HepG2 (cell line): ENCODE measurements around the gene EIF5B. TPM values are rescaled to one million over a fixed set of nuclear protein-coding genes. Genes with fewer than 3 reads are reported as not detected.

ENCODE experiments used
- ARHGAP35 ChIP-seq: sonication (generic); formaldehyde crosslinking; IDR thresholded peaks from 2 replicates; pipeline ENCODE4 v1.9.0; 2022; ENCODE audit warnings: mild to moderate bottlenecking, inconsistent platforms, moderate library complexity, missing genetic modification reagents, borderline replicate concordance
- GZF1 ChIP-seq: sonication (generic); formaldehyde crosslinking; IDR thresholded peaks from 2 replicates; pipeline ENCODE4 v1.5.1; 2020; ENCODE audit warnings: mild to moderate bottlenecking, missing genetic modification reagents
- HDAC2 ChIP-seq: sonication (generic); formaldehyde crosslinking; IDR thresholded peaks from 2 replicates; pipeline ENCODE4 v1.4.0; 2020; ENCODE audit warnings: missing genetic modification reagents
- HOMEZ ChIP-seq: IDR thresholded peaks from 2 replicates; pipeline ENCODE4 v1.6.1; 2016; ENCODE audit warnings: low read depth
- IRF9 ChIP-seq: sonication (generic); formaldehyde crosslinking; IDR thresholded peaks from 2 replicates; pipeline ENCODE4 v1.8.0; 2022; ENCODE audit warnings: missing genetic modification reagents, mild to moderate bottlenecking, borderline replicate concordance
- MTF2 ChIP-seq: sonication (generic); formaldehyde crosslinking; IDR thresholded peaks from 2 replicates; pipeline ENCODE4 v1.5.0; 2020; ENCODE audit warnings: missing genetic modification reagents, borderline replicate concordance
- MYPOP ChIP-seq: sonication (generic); formaldehyde crosslinking; IDR thresholded peaks from 2 replicates; pipeline ENCODE4 v1.8.1; 2023; ENCODE audit warnings: mild to moderate bottlenecking, moderate library complexity, missing genetic modification reagents
- NCOA1 ChIP-seq: sonication (generic); formaldehyde crosslinking; IDR thresholded peaks from 2 replicates; pipeline ENCODE4 v1.9.0; 2021; ENCODE audit warnings: missing genetic modification reagents
- NFATC3 ChIP-seq: sonication (generic); formaldehyde crosslinking; IDR thresholded peaks from 2 replicates; pipeline ENCODE4 v1.5.1; 2020; ENCODE audit warnings: mild to moderate bottlenecking, missing genetic modification reagents
- SAP130 ChIP-seq: IDR thresholded peaks from 2 replicates; pipeline ENCODE4 v1.6.1; 2016; ENCODE audit warnings: low read depth
- SOX13 ChIP-seq, 3 experiments: fragments of 450-650 bp in 1 of 3; sonication (generic) in 1 of 3; formaldehyde crosslinking in 1 of 3; IDR thresholded peaks in 2 of 3; conservative IDR thresholded peaks in 1 of 3; 2 replicates each; pipeline versions ENCODE4 v1.5.0 to v1.6.1; 2016 to 2020; ENCODE audit warnings: antibody characterized with exemption in 1 of 3, mild to moderate bottlenecking in 1 of 3, missing compliant biosample characterization in 1 of 3, missing genetic modification reagents in 1 of 3, moderate library complexity in 1 of 3
- SPEN ChIP-seq: sonication (generic); formaldehyde crosslinking; IDR thresholded peaks from 2 replicates; pipeline ENCODE4 v1.5.1; 2020; ENCODE audit warnings: low read depth, mild to moderate bottlenecking, missing genetic modification reagents
- SUZ12 ChIP-seq: fragments of 150-350 bp; IDR thresholded peaks from 2 replicates; pipeline ENCODE4 v1.6.1; 2014; ENCODE audit warnings: low read depth, low read length
- ZBTB43 ChIP-seq: sonication (generic); formaldehyde crosslinking; conservative IDR thresholded peaks from 2 replicates; pipeline ENCODE4 v1.4.0; 2020; ENCODE audit warnings: missing genetic modification reagents
- ZFP41 ChIP-seq: sonication (generic); formaldehyde crosslinking; IDR thresholded peaks from 2 replicates; pipeline ENCODE4 v1.4.0; 2020; ENCODE audit warnings: mild to moderate bottlenecking, missing genetic modification reagents, borderline replicate concordance
- ZNF343 ChIP-seq: sonication (generic); formaldehyde crosslinking; IDR thresholded peaks from 2 replicates; pipeline ENCODE4 v1.4.0; 2020; ENCODE audit warnings: mild to moderate bottlenecking, missing genetic modification reagents
- ZNF615 ChIP-seq: sonication (generic); formaldehyde crosslinking; IDR thresholded peaks from 2 replicates; pipeline ENCODE4 v1.5.0; 2020; ENCODE audit warnings: mild to moderate bottlenecking, missing genetic modification reagents, borderline replicate concordance
- ZNF687 ChIP-seq: sonication (generic); formaldehyde crosslinking; IDR thresholded peaks from 2 replicates; pipeline ENCODE4 v1.5.1; 2020; ENCODE audit warnings: mild to moderate bottlenecking, missing genetic modification reagents, moderate library complexity
- polyA plus RNA-seq, 8 experiments: library from polyadenylated mRNA; depleted of rRNA in 3 of 8; stranded (reverse) in 7 of 8; unstranded in 1 of 8; fragments of >200 nt; fragmentation: Illumina TruSeq in 4 of 8; extraction: Trizol in 4 of 8; gene quantifications; 2 replicates each; pipeline versions ENCODE4 v1.2.1 to v1.2.3, GENCODE V29; 2011 to 2016; ENCODE audit warnings: low read depth in 4 of 8, missing spikeins in 1 of 8, mixed read lengths in 1 of 8; ENCODE audit not compliant: insufficient read depth in 1 of 8
- total RNA-seq, 5 experiments: library from RNA; depleted of rRNA; stranded (reverse); fragments of >200 nt; fragmentation: Illumina TruSeq; extraction: Trizol; gene quantifications; 2 replicates each; pipeline ENCODE4 v1.2.3, GENCODE V29; 2016; ENCODE audit warnings: low read depth in 1 of 5

Gene EIF5B
- total and polyA plus RNA-seq, 2 of the 13 experiments (the other 11 are each of a cell fraction or from before 2014, with no cell fraction given), result 8.8 to 32.1 TPM

GRCh38 chr2:99337113-99338028 lies at the start of gene EIF5B (continued):
- no peak for TF ChIP-seq SUZ12
- TF ChIP-seq NCOA1 (CRISPR knock-in tag), result peak; percentile 76; the same call in 1 of the 2 replicates
- peak; percentile 97 for TF ChIP-seq HDAC2 (CRISPR knock-in tag)
- TF ChIP-seq ZFP41, result peak; percentile 86; the same call in 1 of the 2 replicates
- peak; percentile 39; the same call in 1 of the 2 replicates for TF ChIP-seq GZF1
- peak; percentile 68; the same call in 1 of the 2 replicates for TF ChIP-seq ZBTB43
- peak; percentile 98 for TF ChIP-seq ZNF687 (CRISPR knock-in tag)
- TF ChIP-seq SAP130, result peak; percentile 96
- TF ChIP-seq SPEN (CRISPR knock-in tag), result peak; percentile 95; the same call in 1 of the 2 replicates
- 0 out of 2 replicates have a peak, but pooled peaks have one; percentile 64 for TF ChIP-seq ZNF615 (CRISPR knock-in tag)
- TF ChIP-seq SOX13 (IDR thresholded peaks at IDR 0.05), result peak; percentile 52; the same call in 1 of the 2 replicates
- TF ChIP-seq SOX13 (CRISPR knock-in tag; conservative IDR thresholded peaks at IDR 0.05 in 1 of 2, IDR thresholded peaks at IDR 0.05 in 1 of 2), result peak in 1 of 2 experiments; percentile 61; a peak in 2 of 4 replicates
- TF ChIP-seq MYPOP (CRISPR knock-in tag), result peak; percentile 93
- peak; percentile 30 for TF ChIP-seq ZNF343 (CRISPR knock-in tag)
- peak; percentile 94; the same call in 1 of the 2 replicates for TF ChIP-seq MTF2
- peak; percentile 78 for TF ChIP-seq HOMEZ
- TF ChIP-seq ARHGAP35 (CRISPR knock-in tag), result peak; percentile 85
- peak; percentile 49; the same call in 1 of the 2 replicates for TF ChIP-seq NFATC3 (CRISPR knock-in tag)
- TF ChIP-seq IRF9 (CRISPR knock-in tag), result peak; percentile 92
